Liver (tissue), 9 donors: Measurements from ENCODE around the gene AHI1. TPM values are rescaled to one million over a fixed set of nuclear protein-coding genes. Genes with fewer than 3 reads are reported as not detected.

Experiments used
- DNase-seq: peaks from one replicate; pipeline ENCODE4 v3.0.0-alpha.2; 2017; ENCODE audit warnings: low spot score
- H3K27ac ChIP-seq, 2 donors: one replicate each; pipeline ENCODE4 v1.7.0; 2013; ENCODE audit warnings: inconsistent platforms in 2 of 2, low read length in 2 of 2, control low read depth in 1 of 2, low read depth in 1 of 2, mild to moderate bottlenecking in 1 of 2
- H3K27me3 ChIP-seq, 4 donors: one replicate each; pipeline versions ENCODE4 v1.6.1 to v1.7.0; 2013; ENCODE audit warnings: low read length in 3 of 4, inconsistent platforms in 1 of 4, mild to moderate bottlenecking in 1 of 4, moderate library complexity in 1 of 4; ENCODE audit not compliant: control insufficient read depth in 4 of 4, insufficient read depth in 4 of 4
- H3K36me3 ChIP-seq, 4 donors: one replicate each; pipeline versions ENCODE4 v1.6.1 to v1.7.0; 2013; ENCODE audit warnings: low read length in 3 of 4, mild to moderate bottlenecking in 3 of 4, low read depth in 1 of 4, moderate library complexity in 1 of 4; ENCODE audit not compliant: control insufficient read depth in 4 of 4, insufficient read depth in 3 of 4
- H3K4me1 ChIP-seq, 4 donors: one replicate each; pipeline versions ENCODE4 v1.6.1 to v1.7.0; 2013; ENCODE audit warnings: low read length in 3 of 4, mild to moderate bottlenecking in 3 of 4, moderate library complexity in 1 of 4; ENCODE audit not compliant: control insufficient read depth in 4 of 4, insufficient read depth in 4 of 4
- H3K4me3 ChIP-seq, 3 donors: one replicate each; pipeline versions ENCODE4 v1.6.1 to v1.7.0; 2013; ENCODE audit warnings: low read length in 3 of 3, control low read depth in 1 of 3, low read depth in 1 of 3, mild to moderate bottlenecking in 1 of 3
- H3K9ac ChIP-seq, 2 donors: one replicate each; pipeline ENCODE4 v1.7.0; 2013; ENCODE audit warnings: low read length in 2 of 2, mild to moderate bottlenecking in 2 of 2, moderate library complexity in 2 of 2, control low read depth in 1 of 2, low read depth in 1 of 2
- H3K9me3 ChIP-seq, 4 donors: one replicate each; pipeline versions ENCODE4 v1.6.1 to v1.7.0; 2013; ENCODE audit warnings: low read length in 3 of 4; ENCODE audit not compliant: control insufficient read depth in 4 of 4
- EGR1 ChIP-seq, 2 donors: IDR thresholded peaks; 2 replicates each; pipeline ENCODE4 v1.6.1; 2016 to 2018; ENCODE audit warnings: antibody characterized with exemption in 2 of 2, low read depth in 2 of 2
- GABPA ChIP-seq, 2 donors: IDR thresholded peaks in 1 of 2; conservative IDR thresholded peaks in 1 of 2; 2 replicates each; pipeline ENCODE4 v1.6.1; 2016; ENCODE audit warnings: antibody characterized with exemption in 2 of 2, mild to moderate bottlenecking in 1 of 2, moderate library complexity in 1 of 2
- HNF4A ChIP-seq, 2 donors: conservative IDR thresholded peaks; 2 replicates each; pipeline ENCODE4 v1.6.1; 2016; ENCODE audit warnings: antibody characterized with exemption in 2 of 2, mild to moderate bottlenecking in 2 of 2
- HNF4G ChIP-seq: IDR thresholded peaks from 2 replicates; pipeline ENCODE4 v1.6.1; 2016; ENCODE audit warnings: antibody characterized with exemption
- RAD21 ChIP-seq, 2 donors: IDR thresholded peaks; 2 replicates each; pipeline ENCODE4 v1.6.1; 2016; ENCODE audit warnings: antibody characterized with exemption in 2 of 2, mild to moderate bottlenecking in 2 of 2
- RXRA ChIP-seq, 2 donors: IDR thresholded peaks; 2 replicates each; pipeline ENCODE4 v1.6.1; 2017 to 2018; ENCODE audit warnings: antibody characterized with exemption in 2 of 2, mild to moderate bottlenecking in 1 of 2
- SP1 ChIP-seq: IDR thresholded peaks from 2 replicates; pipeline ENCODE4 v1.6.1; 2018; ENCODE audit warnings: antibody characterized with exemption, mild to moderate bottlenecking
- YY1 ChIP-seq: IDR thresholded peaks from 2 replicates; pipeline ENCODE4 v1.6.1; 2016; ENCODE audit warnings: antibody characterized with exemption, mild to moderate bottlenecking
- WGBS: extraction: QIAGEN DNeasy Blood & Tissue Kit; methylation state at CpG from one replicate; pipeline ENCODE4 v1.1.7; 2013; 5-methylcytosine and 5-hydroxymethylcytosine counted together
- polyA plus RNA-seq, 2 donors: library from polyadenylated mRNA; stranded (reverse) in 1 of 2; unstranded in 1 of 2; fragments of 200-250 nt in 1 of 2; fragments of >200 nt in 1 of 2; fragmentation: Nextera tagmentation in 1 of 2; extraction: Ambion mirVana in 1 of 2; gene quantifications; one replicate each; pipeline versions ENCODE4 v1.2.1 to v1.2.3, GENCODE V29; 2013 to 2015
- total RNA-seq, 2 donors: library from RNA; depleted of rRNA; stranded (reverse); fragments of >200 nt; gene quantifications; one replicate each; pipeline ENCODE4 v1.2.3, GENCODE V29; 2014
- TF ChIP-seq, protein P1 (sequence below): IDR thresholded peaks from 2 replicates; pipeline ENCODE4 v1.6.1; 2016; ENCODE audit warnings: antibody characterized with exemption
- TF ChIP-seq, protein P2 (sequence below): IDR thresholded peaks from 2 replicates; pipeline ENCODE4 v1.6.1; 2016; ENCODE audit warnings: antibody characterized with exemption, mild to moderate bottlenecking
- TF ChIP-seq, protein P3 (sequence below): IDR thresholded peaks from 2 replicates; pipeline ENCODE4 v1.6.1; 2016; ENCODE audit warnings: antibody characterized with exemption
- TF ChIP-seq, protein P4 (sequence below): IDR thresholded peaks from 2 replicates; pipeline ENCODE4 v1.6.1; 2016; ENCODE audit warnings: antibody characterized with exemption
- TF ChIP-seq, protein P5 (sequence below): fragments of 150-350 bp; IDR thresholded peaks from 2 replicates; pipeline ENCODE4 v1.5.1; 2017; ENCODE audit warnings: improper control_type of control experiment, low read depth, low read length; ENCODE audit not compliant: missing input control
- donor health status: healthy.
- donor health status: healthy.
- donor health status: healthy.
- donor health status: healthy.
- donor health status: healthy.

AHI1 gene
- total and polyA plus RNA-seq, 4 donors, result 2.0 to 14.4 (median 9.0) TPM

DNA sequence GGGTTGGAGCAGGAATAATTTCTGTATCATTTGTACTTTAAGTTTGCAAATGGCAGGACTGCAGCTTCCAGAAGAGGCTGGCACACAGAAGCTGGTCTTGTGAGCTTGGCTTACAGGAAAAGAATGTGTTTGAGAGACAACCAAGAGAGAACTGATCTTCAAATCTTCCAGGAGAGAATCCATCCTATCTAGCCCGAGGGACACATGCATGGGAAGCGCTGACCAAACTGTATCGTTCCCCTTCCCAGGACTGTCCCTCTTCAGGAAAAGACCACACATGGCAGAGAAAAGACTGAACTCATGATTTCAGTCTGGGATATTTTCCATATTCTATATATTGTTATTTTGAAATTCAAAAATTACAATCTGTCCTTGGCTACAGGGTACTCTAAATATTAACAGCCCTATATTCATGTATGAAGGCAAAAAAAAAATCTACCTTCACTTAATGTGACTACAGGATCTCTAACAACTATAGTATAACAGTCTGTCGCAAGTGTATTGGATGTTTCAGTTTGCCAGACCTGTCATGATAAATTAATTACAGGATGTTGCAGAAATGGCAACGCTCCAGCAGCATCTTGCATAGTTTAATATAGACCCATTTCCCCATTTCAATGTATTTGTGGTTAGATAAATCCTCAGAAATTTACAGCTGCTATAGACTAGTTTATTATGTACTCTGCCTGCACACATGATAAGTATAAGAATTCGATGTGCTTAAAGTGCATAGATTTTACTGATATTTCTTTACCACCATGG is 217.0 kb downstream of the AHI1 start:
- Histone ChIP-seq H3K9me3 (no peaks in the 10 kb centered on the region), H3K4me1 (no peaks in the 10 kb centered on the region), H3K4me3 (no peak overlapping the region), H3K9ac (no peak overlapping the region), H3K27ac (no peak overlapping the region), H3K27me3 (no peaks in the 10 kb centered on the region), H3K36me3 (no peaks in the 10 kb centered on the region)
- no peak for DNase-seq
- TF ChIP-seq YY1 (no peak), HNF4A (conservative IDR thresholded peaks at IDR 0.05) (no peak), EGR1 (IDR thresholded peaks at IDR 0.05; ENCODE audit: low read depth in 2 of 2) (no peak), SP1 (no peak), RAD21 (IDR thresholded peaks at IDR 0.05) (no peak), GABPA (IDR thresholded peaks at IDR 0.05 in 1 of 2, conservative IDR thresholded peaks at IDR 0.05 in 1 of 2) (no peak), HNF4G (no peak)
- TF ChIP-seq, protein P1, sequence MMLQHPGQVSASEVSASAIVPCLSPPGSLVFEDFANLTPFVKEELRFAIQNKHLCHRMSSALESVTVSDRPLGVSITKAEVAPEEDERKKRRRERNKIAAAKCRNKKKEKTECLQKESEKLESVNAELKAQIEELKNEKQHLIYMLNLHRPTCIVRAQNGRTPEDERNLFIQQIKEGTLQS, result no peak
- TF ChIP-seq, protein P2, sequence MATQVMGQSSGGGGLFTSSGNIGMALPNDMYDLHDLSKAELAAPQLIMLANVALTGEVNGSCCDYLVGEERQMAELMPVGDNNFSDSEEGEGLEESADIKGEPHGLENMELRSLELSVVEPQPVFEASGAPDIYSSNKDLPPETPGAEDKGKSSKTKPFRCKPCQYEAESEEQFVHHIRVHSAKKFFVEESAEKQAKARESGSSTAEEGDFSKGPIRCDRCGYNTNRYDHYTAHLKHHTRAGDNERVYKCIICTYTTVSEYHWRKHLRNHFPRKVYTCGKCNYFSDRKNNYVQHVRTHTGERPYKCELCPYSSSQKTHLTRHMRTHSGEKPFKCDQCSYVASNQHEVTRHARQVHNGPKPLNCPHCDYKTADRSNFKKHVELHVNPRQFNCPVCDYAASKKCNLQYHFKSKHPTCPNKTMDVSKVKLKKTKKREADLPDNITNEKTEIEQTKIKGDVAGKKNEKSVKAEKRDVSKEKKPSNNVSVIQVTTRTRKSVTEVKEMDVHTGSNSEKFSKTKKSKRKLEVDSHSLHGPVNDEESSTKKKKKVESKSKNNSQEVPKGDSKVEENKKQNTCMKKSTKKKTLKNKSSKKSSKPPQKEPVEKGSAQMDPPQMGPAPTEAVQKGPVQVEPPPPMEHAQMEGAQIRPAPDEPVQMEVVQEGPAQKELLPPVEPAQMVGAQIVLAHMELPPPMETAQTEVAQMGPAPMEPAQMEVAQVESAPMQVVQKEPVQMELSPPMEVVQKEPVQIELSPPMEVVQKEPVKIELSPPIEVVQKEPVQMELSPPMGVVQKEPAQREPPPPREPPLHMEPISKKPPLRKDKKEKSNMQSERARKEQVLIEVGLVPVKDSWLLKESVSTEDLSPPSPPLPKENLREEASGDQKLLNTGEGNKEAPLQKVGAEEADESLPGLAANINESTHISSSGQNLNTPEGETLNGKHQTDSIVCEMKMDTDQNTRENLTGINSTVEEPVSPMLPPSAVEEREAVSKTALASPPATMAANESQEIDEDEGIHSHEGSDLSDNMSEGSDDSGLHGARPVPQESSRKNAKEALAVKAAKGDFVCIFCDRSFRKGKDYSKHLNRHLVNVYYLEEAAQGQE, result no peak
- TF ChIP-seq, protein P3, sequence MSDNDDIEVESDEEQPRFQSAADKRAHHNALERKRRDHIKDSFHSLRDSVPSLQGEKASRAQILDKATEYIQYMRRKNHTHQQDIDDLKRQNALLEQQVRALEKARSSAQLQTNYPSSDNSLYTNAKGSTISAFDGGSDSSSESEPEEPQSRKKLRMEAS, result no peak
- TF ChIP-seq, protein P4, sequence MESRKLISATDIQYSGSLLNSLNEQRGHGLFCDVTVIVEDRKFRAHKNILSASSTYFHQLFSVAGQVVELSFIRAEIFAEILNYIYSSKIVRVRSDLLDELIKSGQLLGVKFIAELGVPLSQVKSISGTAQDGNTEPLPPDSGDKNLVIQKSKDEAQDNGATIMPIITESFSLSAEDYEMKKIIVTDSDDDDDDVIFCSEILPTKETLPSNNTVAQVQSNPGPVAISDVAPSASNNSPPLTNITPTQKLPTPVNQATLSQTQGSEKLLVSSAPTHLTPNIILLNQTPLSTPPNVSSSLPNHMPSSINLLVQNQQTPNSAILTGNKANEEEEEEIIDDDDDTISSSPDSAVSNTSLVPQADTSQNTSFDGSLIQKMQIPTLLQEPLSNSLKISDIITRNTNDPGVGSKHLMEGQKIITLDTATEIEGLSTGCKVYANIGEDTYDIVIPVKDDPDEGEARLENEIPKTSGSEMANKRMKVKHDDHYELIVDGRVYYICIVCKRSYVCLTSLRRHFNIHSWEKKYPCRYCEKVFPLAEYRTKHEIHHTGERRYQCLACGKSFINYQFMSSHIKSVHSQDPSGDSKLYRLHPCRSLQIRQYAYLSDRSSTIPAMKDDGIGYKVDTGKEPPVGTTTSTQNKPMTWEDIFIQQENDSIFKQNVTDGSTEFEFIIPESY, result no peak
- TF ChIP-seq, protein P5, sequence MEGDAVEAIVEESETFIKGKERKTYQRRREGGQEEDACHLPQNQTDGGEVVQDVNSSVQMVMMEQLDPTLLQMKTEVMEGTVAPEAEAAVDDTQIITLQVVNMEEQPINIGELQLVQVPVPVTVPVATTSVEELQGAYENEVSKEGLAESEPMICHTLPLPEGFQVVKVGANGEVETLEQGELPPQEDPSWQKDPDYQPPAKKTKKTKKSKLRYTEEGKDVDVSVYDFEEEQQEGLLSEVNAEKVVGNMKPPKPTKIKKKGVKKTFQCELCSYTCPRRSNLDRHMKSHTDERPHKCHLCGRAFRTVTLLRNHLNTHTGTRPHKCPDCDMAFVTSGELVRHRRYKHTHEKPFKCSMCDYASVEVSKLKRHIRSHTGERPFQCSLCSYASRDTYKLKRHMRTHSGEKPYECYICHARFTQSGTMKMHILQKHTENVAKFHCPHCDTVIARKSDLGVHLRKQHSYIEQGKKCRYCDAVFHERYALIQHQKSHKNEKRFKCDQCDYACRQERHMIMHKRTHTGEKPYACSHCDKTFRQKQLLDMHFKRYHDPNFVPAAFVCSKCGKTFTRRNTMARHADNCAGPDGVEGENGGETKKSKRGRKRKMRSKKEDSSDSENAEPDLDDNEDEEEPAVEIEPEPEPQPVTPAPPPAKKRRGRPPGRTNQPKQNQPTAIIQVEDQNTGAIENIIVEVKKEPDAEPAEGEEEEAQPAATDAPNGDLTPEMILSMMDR, result no peak
- WGBS, result 62% methylated on average over 6 of the region's 6 CpGs

DNA sequence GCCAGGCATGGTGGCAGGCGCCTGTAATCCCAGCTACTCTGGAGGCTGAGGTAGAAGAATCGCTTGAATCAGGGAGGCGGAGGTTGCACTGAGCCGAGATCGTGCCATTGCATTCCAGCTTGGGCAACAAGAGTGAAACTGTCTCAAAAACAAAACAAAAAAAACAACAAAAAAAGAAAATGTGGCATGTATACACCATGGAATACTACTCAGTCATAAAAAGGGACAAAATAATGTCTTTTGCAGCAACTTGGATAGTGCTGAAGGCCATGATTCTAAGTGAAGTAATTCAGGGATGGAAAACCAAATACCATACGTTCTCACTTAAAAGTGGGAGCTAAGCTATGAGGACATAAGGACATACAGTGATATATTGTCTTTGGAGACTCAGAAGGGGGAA is 220.1 kb downstream of the AHI1 start:
- 94% methylated on average over 6 of the region's 6 CpGs for WGBS
- no peak for TF ChIP-seq HNF4A (conservative IDR thresholded peaks at IDR 0.05)
- TF ChIP-seq GABPA (IDR thresholded peaks at IDR 0.05 in 1 of 2, conservative IDR thresholded peaks at IDR 0.05 in 1 of 2), result no peak
- TF ChIP-seq SP1, result no peak
- TF ChIP-seq, protein P1, result no peak
- TF ChIP-seq, protein P2, result no peak
- no peak for TF ChIP-seq YY1
- no peak for TF ChIP-seq HNF4G
- no peak for TF ChIP-seq RAD21 (IDR thresholded peaks at IDR 0.05)
- TF ChIP-seq EGR1 (IDR thresholded peaks at IDR 0.05; ENCODE audit: low read depth in 2 of 2), result no peak
- TF ChIP-seq RXRA (IDR thresholded peaks at IDR 0.05), result no peak
- TF ChIP-seq, protein P4, result no peak

More for the DNA sequence above, 220.1 kb downstream of the AHI1 start:
- DNase-seq, result no peak
- H3K4me3 ChIP-seq, result no peak overlapping the region
- H3K9ac ChIP-seq, result no peak overlapping the region
- no peaks in the 10 kb centered on the region for H3K36me3 ChIP-seq
- no peaks in the 10 kb centered on the region for H3K9me3 ChIP-seq
- peaks cover 0 to 4% (median 0%) of the 10 kb centered on the region in 4 donors for H3K27me3 ChIP-seq
- H3K27ac ChIP-seq, result no peak overlapping the region
- H3K4me1 ChIP-seq, result no peaks in the 10 kb centered on the region
